ENCODE results near the gene PFAS. TPM values are rescaled to one million over a fixed set of nuclear protein-coding genes. Genes with fewer than 3 reads are reported as not detected.

The PFAS gene
- total and polyA plus RNA-seq, 12 donors, result 8.6 to 17.9 (median 13.3) TPM

GRCh38 chr17:8282345-8282744 is 33.3 kb downstream of the PFAS start:
- no peak overlapping the region for H3K27ac ChIP-seq
- ATAC-seq (no peak), DNase-seq (no peak)
- WGBS, 2 donors, result 72 to 77% methylated on average over 3 of the region's 3 CpGs
- no peaks in the 10 kb centered on the region for H3K36me3 ChIP-seq
- no peak for TF ChIP-seq CTCF (IDR thresholded peaks at IDR 0.05)
- H3K4me1 ChIP-seq, result no peaks in the 10 kb centered on the region
- no peak overlapping the region for H3K4me3 ChIP-seq
- H3K9me3 ChIP-seq, result no peaks in the 10 kb centered on the region
- intact Hi-C loops (cut with DNase I), result loop anchor here in 2 of 10 donors (10.0 kb wide), 2 partner anchors 48 to 178 kb away; no protein-coding TSS in a partner anchor
- no peaks in the 10 kb centered on the region for H3K27me3 ChIP-seq

- intact Hi-C loops (cut with DNase I), result loop anchor here in 2 of 10 donors (10.0 kb wide), 2 partner anchors 49 to 179 kb away; no protein-coding TSS in a partner anchor
- Histone ChIP-seq H3K36me3 (no peaks in the 10 kb centered on the region), H3K27me3 (no peaks in the 10 kb centered on the region), H3K27ac (no peak overlapping the region), H3K4me1 (peaks cover 0 to 8% (median 6%) of the 10 kb centered on the region in 9 donors), H3K4me3 (no peak overlapping the region), H3K9me3 (no peaks in the 10 kb centered on the region)
- no peak for ATAC-seq
- no peak for TF ChIP-seq CTCF (IDR thresholded peaks at IDR 0.05)
- 59 to 61% methylated on average over 4 of the region's 4 CpGs for WGBS, 2 donors
- no peak for DNase-seq
Observed at GRCh38 chr17:8283356-8283755, 34.3 kb downstream of the PFAS start.

- intact Hi-C loops (cut with DNase I), result loop anchor here in 2 of 10 donors (10.0 kb wide), 2 partner anchors 49 to 179 kb away; no protein-coding TSS in a partner anchor
- Histone ChIP-seq H3K36me3 (no peaks in the 10 kb centered on the region), H3K9me3 (no peaks in the 10 kb centered on the region), H3K27ac (no peak overlapping the region), H3K4me1 (peaks cover under 1 to 11% (median 8%) of the 10 kb centered on the region in 9 donors), H3K27me3 (no peaks in the 10 kb centered on the region), H3K4me3 (no peak overlapping the region)
- no peak for DNase-seq
- TF ChIP-seq CTCF (IDR thresholded peaks at IDR 0.05), result no peak
- ATAC-seq, result no peak
- WGBS, 2 donors, result 95 to 99% methylated on average over 4 of the region's 4 CpGs
Observed at GRCh38 chr17:8284126-8284525, 35.0 kb downstream of the PFAS start.

- TF ChIP-seq CTCF (IDR thresholded peaks at IDR 0.05), result no peak
- no peak for DNase-seq
- no peak for ATAC-seq
- H3K4me3 ChIP-seq, result no peak overlapping the region
- no peak overlapping the region for H3K27ac ChIP-seq
- no peaks in the 10 kb centered on the region for H3K36me3 ChIP-seq
- intact Hi-C loops (cut with DNase I), result loop anchor here in 6 of 10 donors (5.0 to 10.0 kb wide), 3 partner anchors 33 to 181 kb away; no protein-coding TSS in a partner anchor
- peaks cover 7 to 21% (median 16%) of the 10 kb centered on the region in 9 donors for H3K4me1 ChIP-seq
- no peaks in the 10 kb centered on the region for H3K27me3 ChIP-seq
- WGBS, 2 donors, result 65 to 71% methylated on average over 10 of the region's 10 CpGs
- H3K9me3 ChIP-seq, result no peaks in the 10 kb centered on the region
Observed at GRCh38 chr17:8285270-8286181, 36.4 kb downstream of the PFAS start.

Data from heart right ventricle (tissue), 16 donors.